Measurements from ENCODE around the gene EMP3.
A peak's percentile ranks its signal among the peaks of the same experiment; 100 is the strongest.

EMP3 gene

DNA sequence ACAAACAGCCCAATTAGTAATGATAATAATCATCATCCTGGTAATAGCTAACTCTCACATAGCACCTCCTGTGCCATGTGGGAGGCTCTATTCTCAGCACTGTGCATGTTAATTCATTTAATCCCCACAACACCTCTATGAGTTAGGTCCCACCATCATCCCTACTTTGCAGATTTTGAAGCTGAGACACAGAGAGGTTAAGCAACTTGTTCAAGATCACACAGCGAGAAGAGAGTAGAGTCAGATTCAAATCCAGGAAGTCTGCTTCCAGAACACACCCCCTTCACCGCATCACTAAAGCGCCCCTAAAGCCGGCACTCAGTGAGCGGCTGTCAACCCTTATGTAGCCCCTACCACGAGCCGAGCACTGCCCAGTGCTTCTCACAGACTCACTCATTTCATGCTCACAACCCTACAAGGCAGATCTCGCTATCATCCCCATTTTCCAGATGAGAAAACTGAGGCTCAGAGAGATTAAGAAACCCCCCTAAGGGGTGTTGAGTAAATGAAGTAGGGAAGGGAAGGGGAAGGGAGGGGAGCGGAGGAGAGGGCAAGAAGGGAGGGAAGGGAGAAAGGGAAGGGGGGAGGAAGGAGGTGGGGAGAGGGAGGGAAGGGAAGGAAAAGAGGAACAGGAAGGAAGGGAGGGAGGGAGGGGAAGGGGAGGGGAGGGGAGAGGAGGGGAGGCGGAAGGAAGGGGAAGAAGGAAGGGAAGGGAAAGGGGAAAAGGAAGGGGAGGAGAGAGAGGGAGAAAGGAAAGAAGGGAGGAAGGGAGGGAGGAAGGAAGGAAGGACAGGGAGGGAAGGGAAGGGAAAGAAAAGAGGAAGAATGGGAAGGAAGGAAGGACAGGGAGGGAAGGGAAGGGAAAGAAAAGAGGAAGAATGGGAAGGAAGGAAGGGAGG is 16.4 kb downstream of the EMP3 start:
- DNase-seq: no peak
- in situ Hi-C loops (cut with HindIII; ENCODE audit: low pct_ligation_motif_present, low pct_unique_long_range_greater_than_20kb, low sequenced_read_pairs): no loop called here

- in situ Hi-C loops (cut with HindIII; ENCODE audit: low pct_ligation_motif_present, low pct_unique_long_range_greater_than_20kb, low sequenced_read_pairs): no loop called here
- no peak for DNase-seq
Measured at GRCh38 chr19:48342414-48342738, 17.0 kb downstream of the EMP3 start.

DNA sequence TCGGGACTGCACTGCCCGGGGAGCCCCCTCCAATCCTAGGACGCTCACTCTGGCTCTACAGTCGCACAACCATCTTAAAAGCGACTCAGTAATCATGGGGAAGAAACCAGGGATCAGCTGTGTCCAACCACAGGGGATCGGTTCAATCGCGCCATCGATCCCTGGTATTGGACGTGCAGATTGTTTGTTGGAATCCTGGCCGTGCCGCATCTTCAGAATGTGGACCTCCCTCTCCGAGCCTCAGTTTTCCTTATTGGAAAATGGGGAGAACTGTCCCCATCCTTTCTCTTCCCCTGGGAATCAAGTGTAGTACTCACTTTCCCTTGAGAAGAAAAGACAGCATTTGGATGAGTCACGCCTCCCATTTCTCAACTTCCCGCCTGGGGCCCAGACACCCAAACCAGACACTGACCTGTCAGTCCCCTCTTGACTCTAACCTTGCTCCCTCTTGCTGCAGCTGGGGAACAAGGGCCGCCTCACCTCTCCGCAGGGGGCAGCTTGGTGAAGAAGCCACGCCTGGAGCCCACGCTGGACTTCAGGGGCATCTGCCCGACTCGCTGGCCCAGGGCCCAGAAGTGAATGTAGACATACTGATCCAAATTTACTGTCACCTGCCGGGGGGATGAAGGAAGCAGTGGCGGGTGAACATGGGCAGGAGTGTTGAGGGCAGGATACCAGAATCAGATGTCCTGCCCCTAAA is 17.6 kb downstream of the EMP3 start:
- in situ Hi-C loops (cut with HindIII; ENCODE audit: low pct_ligation_motif_present, low pct_unique_long_range_greater_than_20kb, low sequenced_read_pairs): no loop called here
- peak; percentile 32 for DNase-seq

DNA sequence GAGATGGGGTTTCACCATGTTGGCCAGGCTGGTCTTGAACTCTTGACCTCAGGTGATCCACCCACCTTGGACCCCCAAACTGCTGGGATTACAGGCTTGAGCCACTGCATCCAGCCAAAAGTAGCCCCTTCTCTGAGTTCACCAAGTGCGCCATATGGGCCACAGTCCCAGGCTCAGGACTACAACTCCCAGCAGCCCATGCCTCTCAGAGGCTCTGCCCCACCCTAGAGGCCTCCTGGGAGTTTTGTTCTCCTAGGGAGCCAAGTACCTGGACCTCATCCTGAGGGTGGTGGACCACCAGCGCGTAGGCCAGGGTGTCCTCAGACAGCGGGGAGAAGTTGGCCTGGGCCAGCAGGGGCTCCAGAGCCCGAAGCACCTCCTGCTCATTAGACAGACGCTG is 19.5 kb downstream of the EMP3 start:
- no peak for DNase-seq
- in situ Hi-C loops (cut with HindIII; ENCODE audit: low pct_ligation_motif_present, low pct_unique_long_range_greater_than_20kb, low sequenced_read_pairs): no loop called here

- in situ Hi-C loops (cut with HindIII; ENCODE audit: low pct_ligation_motif_present, low pct_unique_long_range_greater_than_20kb, low sequenced_read_pairs): no loop called here
- no peak for DNase-seq
Measured at GRCh38 chr19:48346191-48346590, 20.8 kb downstream of the EMP3 start.

DNA sequence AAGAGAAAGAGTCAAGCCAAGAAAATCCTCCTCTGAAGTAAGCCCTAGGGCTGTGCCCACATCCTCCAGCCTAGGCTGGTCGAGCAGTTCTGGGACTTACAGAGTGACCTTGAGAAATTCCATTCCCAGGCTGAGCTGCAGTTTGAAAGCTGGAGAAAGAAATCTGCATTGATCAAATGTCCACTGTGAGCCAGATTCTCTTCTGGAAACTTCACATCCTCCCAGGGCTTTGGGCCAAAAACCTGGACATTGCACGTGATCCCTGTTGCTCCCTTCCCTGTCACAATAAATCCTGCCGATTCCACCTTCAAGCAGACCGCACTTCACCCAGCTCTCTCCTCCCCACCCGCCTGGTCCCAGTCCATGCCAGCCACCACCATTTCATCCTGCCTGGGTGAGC is 22.7 kb downstream of the EMP3 start:
- no peak for DNase-seq
- in situ Hi-C loops (cut with HindIII; ENCODE audit: low pct_ligation_motif_present, low pct_unique_long_range_greater_than_20kb, low sequenced_read_pairs): no loop called here

- in situ Hi-C loops (cut with HindIII; ENCODE audit: low pct_ligation_motif_present, low pct_unique_long_range_greater_than_20kb, low sequenced_read_pairs): no loop called here
- no peak for DNase-seq
Measured at GRCh38 chr19:48348737-48349136, 23.4 kb downstream of the EMP3 start.

GRCh38 chr19:48350856-48351255 is 25.5 kb downstream of the EMP3 start:
- no peak for DNase-seq
- in situ Hi-C loops (cut with HindIII; ENCODE audit: low pct_ligation_motif_present, low pct_unique_long_range_greater_than_20kb, low sequenced_read_pairs): no loop called here

DNA sequence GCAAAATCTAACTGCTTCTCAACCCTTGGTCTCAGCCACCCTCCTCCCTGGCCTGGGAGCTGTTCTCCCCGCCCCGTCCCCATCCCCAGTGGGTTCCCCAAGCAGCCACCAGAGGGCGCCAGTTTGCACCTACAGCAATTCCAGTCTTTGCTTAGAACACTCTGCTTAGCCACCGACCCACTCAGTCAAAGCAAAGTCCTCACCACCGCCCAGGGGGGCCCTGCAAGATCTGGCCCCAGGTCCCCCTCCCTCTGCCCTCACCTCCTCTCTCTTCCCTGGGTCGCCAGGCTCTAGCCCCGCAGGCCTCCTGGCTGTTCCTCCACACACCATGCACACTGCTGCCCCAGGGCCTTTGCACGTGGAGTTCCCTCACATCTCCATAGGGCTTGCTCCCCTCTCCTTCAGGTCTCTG is 26.0 kb downstream of the EMP3 start:
- in situ Hi-C loops (cut with HindIII; ENCODE audit: low pct_ligation_motif_present, low pct_unique_long_range_greater_than_20kb, low sequenced_read_pairs): no loop called here
- peak; percentile 58 for DNase-seq

- in situ Hi-C loops (cut with HindIII; ENCODE audit: low pct_ligation_motif_present, low pct_unique_long_range_greater_than_20kb, low sequenced_read_pairs): no loop called here
- DNase-seq: no peak
Measured at GRCh38 chr19:48353677-48354076, 28.3 kb downstream of the EMP3 start.

- in situ Hi-C loops (cut with HindIII; ENCODE audit: low pct_ligation_motif_present, low pct_unique_long_range_greater_than_20kb, low sequenced_read_pairs): no loop called here
- no peak for DNase-seq
Measured at GRCh38 chr19:48354332-48354992, 29.1 kb downstream of the EMP3 start.

DNA sequence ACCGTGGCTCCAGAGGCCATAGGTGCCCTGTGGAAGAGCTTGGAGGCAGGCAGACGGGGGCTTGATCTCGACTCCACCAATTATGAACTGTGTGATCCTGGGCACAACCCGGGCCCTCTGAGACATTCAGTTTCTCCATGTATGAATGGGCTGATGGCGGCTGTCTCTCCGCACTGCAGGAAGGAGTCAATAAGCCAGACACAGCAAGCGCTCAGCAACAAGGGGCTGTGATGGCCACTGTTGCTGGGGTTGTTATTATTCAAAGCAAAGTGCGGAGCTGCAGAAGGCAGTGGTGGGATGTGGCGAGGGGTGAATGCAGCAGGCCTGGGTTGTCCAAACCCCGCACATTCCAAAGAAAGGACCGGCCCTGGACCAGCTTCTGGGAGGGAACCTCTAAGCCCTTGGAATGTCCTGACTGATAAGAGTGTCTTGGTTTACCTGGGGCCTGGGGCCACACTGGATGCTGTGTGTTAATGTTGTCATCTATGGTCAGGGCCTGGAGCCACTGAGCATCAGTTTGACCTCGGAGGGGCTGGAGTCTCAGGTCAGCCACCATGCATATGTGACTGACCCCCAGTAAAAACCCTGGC is 30.1 kb downstream of the EMP3 start:
- in situ Hi-C loops (cut with HindIII; ENCODE audit: low pct_ligation_motif_present, low pct_unique_long_range_greater_than_20kb, low sequenced_read_pairs): no loop called here
- DNase-seq: no peak

GRCh38 chr19:48359123-48359522 is 33.8 kb downstream of the EMP3 start:
- in situ Hi-C loops (cut with HindIII; ENCODE audit: low pct_ligation_motif_present, low pct_unique_long_range_greater_than_20kb, low sequenced_read_pairs): no loop called here
- no peak for DNase-seq

GRCh38 chr19:48361912-48362311 is 36.6 kb downstream of the EMP3 start:
- in situ Hi-C loops (cut with HindIII; ENCODE audit: low pct_ligation_motif_present, low pct_unique_long_range_greater_than_20kb, low sequenced_read_pairs): no loop called here
- no peak for DNase-seq

DNA sequence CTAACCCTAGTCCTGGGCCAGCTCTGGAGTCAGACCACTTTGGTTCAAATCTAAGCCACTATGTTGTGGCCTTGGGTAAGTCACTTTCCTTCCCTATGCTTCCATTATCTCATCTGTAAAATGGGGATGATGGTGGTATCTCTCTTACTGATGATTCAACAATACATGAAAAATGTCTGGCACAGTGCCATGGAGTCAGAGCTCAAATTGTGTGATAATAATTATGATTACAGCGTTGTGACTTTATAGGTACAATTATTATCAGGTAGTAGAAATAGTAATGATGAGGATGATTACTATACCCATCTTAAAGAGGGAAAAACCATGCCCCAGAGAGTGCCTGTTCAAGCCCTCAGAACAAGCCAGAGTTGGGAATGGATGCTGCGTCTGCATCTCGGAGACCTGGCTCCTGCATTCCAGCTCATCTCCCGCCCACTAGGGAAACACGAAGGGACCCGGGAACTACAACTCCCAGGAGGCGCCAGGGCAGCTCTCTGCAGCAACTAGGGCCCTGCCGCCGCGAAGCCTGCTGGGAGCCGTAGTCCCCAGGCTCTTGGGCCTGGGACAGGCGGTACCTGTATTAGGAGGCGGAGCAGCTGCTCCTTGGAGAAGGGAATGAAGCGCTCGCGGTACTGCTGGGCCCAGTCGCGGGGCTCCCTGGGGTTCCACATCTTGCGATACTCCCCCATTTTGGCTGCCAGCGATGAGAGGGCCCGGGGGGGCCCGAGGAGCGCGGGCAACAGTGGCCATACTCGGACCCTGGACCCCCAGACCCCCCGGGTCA is 37.6 kb downstream of the EMP3 start:
- in situ Hi-C loops (cut with HindIII; ENCODE audit: low pct_ligation_motif_present, low pct_unique_long_range_greater_than_20kb, low sequenced_read_pairs): no loop called here

DNA sequence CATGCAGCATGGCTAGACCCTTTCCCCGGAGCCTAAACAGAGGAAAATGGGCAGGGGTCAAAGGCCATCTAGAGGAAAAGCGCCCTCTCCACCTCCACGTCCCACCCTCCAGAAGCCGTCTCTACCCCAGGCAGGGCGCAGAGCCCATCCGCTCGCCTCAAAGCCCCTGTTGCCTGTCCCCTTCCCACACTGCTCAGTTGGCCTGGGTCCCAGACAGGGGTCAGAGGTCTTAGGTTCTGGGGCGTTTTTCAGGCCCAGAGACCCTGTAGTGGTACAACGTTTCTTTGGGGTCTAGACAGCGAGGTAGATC is 38.1 kb downstream of the EMP3 start:
- DNase-seq: no peak
- in situ Hi-C loops (cut with HindIII; ENCODE audit: low pct_ligation_motif_present, low pct_unique_long_range_greater_than_20kb, low sequenced_read_pairs): no loop called here

More for the DNA sequence above, 37.6 kb downstream of the EMP3 start:
- peak; percentile 94 for DNase-seq

DNA sequence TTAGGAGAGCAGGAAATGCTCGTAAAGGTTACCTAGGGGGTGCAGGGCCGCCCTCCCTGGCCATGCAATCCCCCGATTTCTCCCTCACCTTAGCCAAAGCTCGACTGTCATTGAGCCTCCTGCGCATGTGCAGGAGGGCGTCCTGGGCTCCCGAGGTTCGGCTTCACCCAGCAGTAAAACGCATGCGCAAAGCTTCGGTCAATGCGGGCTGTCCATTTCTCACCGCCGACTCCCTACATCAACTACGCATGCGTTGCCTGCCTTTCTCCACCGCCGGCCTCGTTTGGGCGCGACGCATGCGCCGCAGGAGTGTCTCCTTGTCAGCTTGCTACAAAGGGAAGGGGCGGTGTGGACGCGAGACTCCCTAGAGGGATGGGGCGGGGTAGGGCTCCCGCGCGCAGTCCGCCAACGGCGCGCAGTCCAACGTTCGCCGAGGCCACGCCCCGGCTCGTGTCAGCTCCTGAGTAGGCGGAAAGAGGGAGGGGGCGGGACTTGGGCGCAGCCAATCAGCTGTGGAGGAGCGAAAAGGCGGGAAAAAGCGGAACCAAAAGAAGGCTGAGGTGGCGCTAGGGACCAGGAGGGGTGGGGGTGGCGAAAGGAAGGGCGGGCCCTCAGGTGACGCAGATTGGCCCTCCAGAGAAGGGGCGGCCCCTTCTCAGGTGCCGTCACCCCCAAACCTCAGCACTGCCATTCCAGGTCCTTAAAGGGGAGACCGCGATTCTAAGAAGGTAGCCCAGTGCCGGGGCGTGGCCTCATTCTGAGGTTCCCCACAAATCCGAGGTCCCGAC is 38.7 kb downstream of the EMP3 start, which contains the start of the genes SYNGR4 and TMEM143:
TSS of gene SYNGR4 (plus strand) at position 558 of the 788 bp plus-strand sequence. CDS start 1,476 bp downstream, outside the sequence.
TSS of gene TMEM143 (minus strand) at position 131 of the 788 bp plus-strand sequence. CDS start at position 111, 20 bp downstream.
- DNase-seq: peak; percentile 98
- in situ Hi-C loops (cut with HindIII; ENCODE audit: low pct_ligation_motif_present, low pct_unique_long_range_greater_than_20kb, low sequenced_read_pairs): no loop called here
